Epithelial cell of proximal tubule (primary cell): ENCODE data around the gene FMN2. TPM values are rescaled to one million over a fixed set of nuclear protein-coding genes. Genes with fewer than 3 reads are reported as not detected.

Experiments used
- DNase-seq: peaks from one replicate; pipeline ENCODE4 v3.0.0-alpha.2; 2011; ENCODE audit warnings: low read depth
- H3K4me3 ChIP-seq: 2 replicates; pipeline ENCODE4 v1.5.1; 2011; ENCODE audit warnings: low read depth, mild to moderate bottlenecking, low read length
- CTCF ChIP-seq: conservative IDR thresholded peaks from 2 replicates; pipeline ENCODE4 v1.5.1; 2012; ENCODE audit warnings: low read depth, mild to moderate bottlenecking, low read length
- total RNA-seq: library from RNA; depleted of rRNA; stranded (reverse); fragments of >200 nt; gene quantifications from 2 replicates; pipeline ENCODE4 v1.2.3, GENCODE V29; 2015

FMN2 gene
- total RNA-seq, 1 donor from 2014 or later, result 0.86 TPM

- DNase-seq, result no peak
- TF ChIP-seq CTCF, result no peak
- H3K4me3 ChIP-seq, result no peak overlapping the region
Measured at GRCh38 chr1:240486611-240487010, 394.9 kb downstream of the FMN2 start.

GRCh38 chr1:240487493-240487892 lies 395.8 kb downstream of the FMN2 start:
- DNase-seq, result no peak

GRCh38 chr1:240491156-240491555 lies 399.5 kb downstream of the FMN2 start:
- DNase-seq, result no peak
- no peak overlapping the region for H3K4me3 ChIP-seq
- TF ChIP-seq CTCF, result no peak

More at GRCh38 chr1:240487493-240487892, 395.8 kb downstream of the FMN2 start:
- H3K4me3 ChIP-seq, result no peak overlapping the region
- TF ChIP-seq CTCF, result no peak

- no peak overlapping the region for H3K4me3 ChIP-seq
- DNase-seq, result no peak
- TF ChIP-seq CTCF, result no peak
Measured at GRCh38 chr1:240491796-240492195, 400.1 kb downstream of the FMN2 start.

- TF ChIP-seq CTCF, result no peak
- no peak overlapping the region for H3K4me3 ChIP-seq
- no peak for DNase-seq
Measured at GRCh38 chr1:240492832-240493440, 401.3 kb downstream of the FMN2 start.

GRCh38 chr1:240495601-240496000 lies 403.9 kb downstream of the FMN2 start:
- DNase-seq, result no peak
- no peak overlapping the region for H3K4me3 ChIP-seq
- no peak for TF ChIP-seq CTCF

GRCh38 chr1:240496356-240496755 lies 404.7 kb downstream of the FMN2 start:
- H3K4me3 ChIP-seq, result no peak overlapping the region
- DNase-seq, result no peak
- TF ChIP-seq CTCF, result no peak
